WTC11 (cell line): Measurements from ENCODE around the gene BOLA3. TPM values are rescaled to one million over a fixed set of nuclear protein-coding genes. Genes with fewer than 3 reads are reported as not detected.

Experiments
- ATAC-seq: fragments of 200-7000 bp; cut with Tn5 transposase; 2 replicates; pipeline ENCODE4 v1.10.0; 2021; ENCODE audit warnings: mild to moderate bottlenecking, moderate library complexity
- CTCF ChIA-PET: fragments of 300-600 bp; sonication (Branson Sonifier 250); formaldehyde crosslinking; loops from one replicate; lab custom pipeline; 2021; ENCODE audit warnings: antibody characterized with exemption; lab: Charles Lee
- POLR2A ChIA-PET: fragments of 350-600 bp; sonication (Branson Sonifier 250); formaldehyde crosslinking; loops from one replicate; lab custom pipeline; 2021; ENCODE audit warnings: antibody characterized with exemption; lab: Charles Lee
- DNase-seq: peaks from one replicate; pipeline ENCODE4 v3.0.0; 2021; ENCODE audit warnings: low spot score
- H3K27ac Mint-ChIP-seq: 2 replicates; pipeline ENCODE4 v1.8.0; 2021; ENCODE audit warnings: mixed read lengths
- H3K27me3 Mint-ChIP-seq: 2 replicates; pipeline ENCODE4 v1.8.0; 2021; ENCODE audit warnings: low read depth, mild to moderate bottlenecking, moderate library complexity, mixed read lengths
- H3K36me3 Mint-ChIP-seq: 2 replicates; pipeline ENCODE4 v1.8.0; 2021; ENCODE audit warnings: mixed read lengths
- H3K4me1 Mint-ChIP-seq: 2 replicates; pipeline ENCODE4 v1.8.0; 2022; ENCODE audit warnings: mixed read lengths
- H3K4me3 Mint-ChIP-seq: 2 replicates; pipeline ENCODE4 v1.8.0; 2021; ENCODE audit warnings: mild to moderate bottlenecking, moderate library complexity, mixed read lengths
- H3K9me3 Mint-ChIP-seq: 2 replicates; pipeline ENCODE4 v1.8.0; 2021; ENCODE audit warnings: mixed read lengths
- ATF1 ChIP-seq: sonication (generic); formaldehyde crosslinking; IDR thresholded peaks from 2 replicates; pipeline ENCODE4 v1.8.1; 2023; ENCODE audit warnings: mild to moderate bottlenecking, moderate library complexity, missing genetic modification reagents
- CBFB ChIP-seq: sonication (generic); formaldehyde crosslinking; IDR thresholded peaks from 2 replicates; pipeline ENCODE4 v1.8.1; 2022; ENCODE audit warnings: mild to moderate bottlenecking, low read depth, missing genetic modification reagents
- ELF4 ChIP-seq: sonication (generic); formaldehyde crosslinking; IDR thresholded peaks from 2 replicates; pipeline ENCODE4 v1.8.1; 2022; ENCODE audit warnings: low read depth, mild to moderate bottlenecking, moderate library complexity, missing genetic modification reagents
- EMX1 ChIP-seq: fragments of 250-450 bp; sonication (Bioruptor Pico); IDR thresholded peaks from 2 replicates; pipeline ENCODE4 v1.8.0; 2021; ENCODE audit warnings: mild to moderate bottlenecking
- ESRRA ChIP-seq: sonication (generic); formaldehyde crosslinking; IDR thresholded peaks from 2 replicates; pipeline ENCODE4 v1.8.1; 2022; ENCODE audit warnings: mild to moderate bottlenecking, missing genetic modification reagents, borderline replicate concordance
- ETV6 ChIP-seq: sonication (generic); formaldehyde crosslinking; IDR thresholded peaks from 2 replicates; pipeline ENCODE4 v1.8.1; 2022; ENCODE audit warnings: mild to moderate bottlenecking, missing genetic modification reagents
- GTF2I ChIP-seq: fragments of 250-450 bp; sonication (Bioruptor Pico); conservative IDR thresholded peaks from 2 replicates; pipeline ENCODE4 v1.4.0; 2021; ENCODE audit warnings: mild to moderate bottlenecking
- HMGA2 ChIP-seq: fragments of 250-450 bp; sonication (Bioruptor Pico); IDR thresholded peaks from 2 replicates; pipeline ENCODE4 v1.4.0; 2021; ENCODE audit warnings: mild to moderate bottlenecking, moderate library complexity
- NFYB ChIP-seq: sonication (generic); formaldehyde crosslinking; conservative IDR thresholded peaks from 2 replicates; pipeline ENCODE4 v1.8.0; 2022; ENCODE audit warnings: low read depth, missing genetic modification reagents
- PRRX2 ChIP-seq: fragments of 250-450 bp; sonication (Bioruptor Pico); IDR thresholded peaks from 2 replicates; pipeline ENCODE4 v1.8.0; 2021; ENCODE audit warnings: mild to moderate bottlenecking
- SP1 ChIP-seq: sonication (generic); formaldehyde crosslinking; conservative IDR thresholded peaks from 2 replicates; pipeline ENCODE4 v1.8.1; 2022; ENCODE audit warnings: missing genetic modification reagents
- USF1 ChIP-seq: sonication (generic); formaldehyde crosslinking; IDR thresholded peaks from 2 replicates; pipeline ENCODE4 v1.8.0; 2022; ENCODE audit warnings: mild to moderate bottlenecking, missing genetic modification reagents
- ZNF219 ChIP-seq: sonication (generic); formaldehyde crosslinking; IDR thresholded peaks from 2 replicates; pipeline ENCODE4 v1.8.0; 2023; ENCODE audit warnings: missing genetic modification reagents, mild to moderate bottlenecking, borderline replicate concordance
- ZNF416 ChIP-seq: fragments of 250-450 bp; sonication (Bioruptor Pico); IDR thresholded peaks from 2 replicates; pipeline ENCODE4 v1.9.0; 2021; ENCODE audit warnings: mild to moderate bottlenecking, inconsistent platforms
- total RNA-seq: library from RNA; stranded (reverse); gene quantifications from 3 replicates; pipeline ENCODE4 v1.2.3, GENCODE V29; 2021
- TF ChIP-seq, protein P1 (sequence below): sonication (generic); formaldehyde crosslinking; IDR thresholded peaks from 2 replicates; pipeline ENCODE4 v1.8.1; 2023; ENCODE audit warnings: mild to moderate bottlenecking, missing genetic modification reagents, moderate library complexity
- TF ChIP-seq, protein P2 (sequence below): sonication (generic); formaldehyde crosslinking; IDR thresholded peaks from 2 replicates; pipeline ENCODE4 v1.8.0; 2023; ENCODE audit warnings: missing genetic modification reagents, mild to moderate bottlenecking, borderline replicate concordance
- TF ChIP-seq, protein P3 (sequence below): sonication (generic); formaldehyde crosslinking; IDR thresholded peaks from 2 replicates; pipeline ENCODE4 v1.8.0; 2022; ENCODE audit warnings: mild to moderate bottlenecking, missing genetic modification reagents
- TF ChIP-seq, protein P4 (sequence below): fragments of 250-450 bp; sonication (Bioruptor Pico); IDR thresholded peaks from 2 replicates; pipeline ENCODE4 v1.9.0; 2021; ENCODE audit warnings: mild to moderate bottlenecking
- TF ChIP-seq, protein P5 (sequence below): fragments of 250-450 bp; sonication (Bioruptor Pico); IDR thresholded peaks from 2 replicates; pipeline ENCODE4 v1.9.0; 2021; ENCODE audit warnings: mild to moderate bottlenecking
- TF ChIP-seq, protein P6 (sequence below): sonication (generic); formaldehyde crosslinking; IDR thresholded peaks from 2 replicates; pipeline ENCODE4 v1.8.1; 2023; ENCODE audit warnings: mild to moderate bottlenecking, missing genetic modification reagents

The BOLA3 gene
- total RNA-seq, 1 experiment from 2014 or later, result 58.2 TPM

- ChIA-PET POLR2A (no interaction called here), CTCF (no interaction called here)
- peaks cover 7% of the 10 kb centered on the region for H3K4me1 Mint-ChIP-seq
- no peak overlapping the region for H3K27ac Mint-ChIP-seq
- H3K27me3 Mint-ChIP-seq, result no peaks in the 10 kb centered on the region
- TF ChIP-seq ATF1, result no peak
- TF ChIP-seq, protein P1, sequence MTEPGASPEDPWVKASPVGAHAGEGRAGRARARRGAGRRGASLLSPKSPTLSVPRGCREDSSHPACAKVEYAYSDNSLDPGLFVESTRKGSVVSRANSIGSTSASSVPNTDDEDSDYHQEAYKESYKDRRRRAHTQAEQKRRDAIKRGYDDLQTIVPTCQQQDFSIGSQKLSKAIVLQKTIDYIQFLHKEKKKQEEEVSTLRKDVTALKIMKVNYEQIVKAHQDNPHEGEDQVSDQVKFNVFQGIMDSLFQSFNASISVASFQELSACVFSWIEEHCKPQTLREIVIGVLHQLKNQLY (CRISPR knock-in tag), result no peak
- H3K9me3 Mint-ChIP-seq, result no peaks in the 10 kb centered on the region
- H3K36me3 Mint-ChIP-seq, result peaks cover 31% of the 10 kb centered on the region
- ATAC-seq, result no peak
- DNase-seq, result no peak
- H3K4me3 Mint-ChIP-seq, result no peak overlapping the region
Observed at GRCh38 chr2:74095632-74096031, 52.1 kb downstream of the BOLA3 start.

DNA sequence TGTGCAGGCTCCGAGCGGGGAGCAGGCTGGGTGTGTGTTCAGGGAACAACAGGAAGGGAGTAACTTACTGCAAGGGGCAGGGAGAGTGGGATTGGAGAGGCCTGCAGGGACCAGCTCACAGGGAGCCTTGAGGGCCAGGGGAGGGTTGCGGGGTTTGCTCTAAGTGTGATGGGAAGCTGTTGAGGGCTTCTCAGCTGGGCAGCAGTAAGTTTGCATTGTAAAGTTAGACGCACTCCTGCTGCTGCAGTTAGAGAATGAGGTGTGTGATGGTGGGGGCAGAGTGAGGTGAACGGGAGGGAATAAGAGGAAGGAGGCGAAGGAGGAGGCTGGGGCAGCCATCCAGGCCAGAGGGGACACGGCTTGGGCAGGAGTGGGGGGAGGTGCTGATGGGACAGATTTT is 53.4 kb downstream of the BOLA3 start:
- no peaks in the 10 kb centered on the region for H3K9me3 Mint-ChIP-seq
- no peak overlapping the region for H3K4me3 Mint-ChIP-seq
- TF ChIP-seq CBFB (CRISPR knock-in tag) (no peak), ELF4 (CRISPR knock-in tag) (no peak), ZNF416 (no peak), ZNF219 (no peak), ETV6 (no peak), SP1 (CRISPR knock-in tag) (no peak), HMGA2 (CRISPR knock-in tag) (no peak), EMX1 (CRISPR knock-in tag) (no peak), GTF2I (CRISPR knock-in tag) (no peak), NFYB (CRISPR knock-in tag) (no peak), PRRX2 (CRISPR knock-in tag) (no peak), USF1 (CRISPR knock-in tag) (no peak), ESRRA (CRISPR knock-in tag) (no peak)
- TF ChIP-seq, protein P2, sequence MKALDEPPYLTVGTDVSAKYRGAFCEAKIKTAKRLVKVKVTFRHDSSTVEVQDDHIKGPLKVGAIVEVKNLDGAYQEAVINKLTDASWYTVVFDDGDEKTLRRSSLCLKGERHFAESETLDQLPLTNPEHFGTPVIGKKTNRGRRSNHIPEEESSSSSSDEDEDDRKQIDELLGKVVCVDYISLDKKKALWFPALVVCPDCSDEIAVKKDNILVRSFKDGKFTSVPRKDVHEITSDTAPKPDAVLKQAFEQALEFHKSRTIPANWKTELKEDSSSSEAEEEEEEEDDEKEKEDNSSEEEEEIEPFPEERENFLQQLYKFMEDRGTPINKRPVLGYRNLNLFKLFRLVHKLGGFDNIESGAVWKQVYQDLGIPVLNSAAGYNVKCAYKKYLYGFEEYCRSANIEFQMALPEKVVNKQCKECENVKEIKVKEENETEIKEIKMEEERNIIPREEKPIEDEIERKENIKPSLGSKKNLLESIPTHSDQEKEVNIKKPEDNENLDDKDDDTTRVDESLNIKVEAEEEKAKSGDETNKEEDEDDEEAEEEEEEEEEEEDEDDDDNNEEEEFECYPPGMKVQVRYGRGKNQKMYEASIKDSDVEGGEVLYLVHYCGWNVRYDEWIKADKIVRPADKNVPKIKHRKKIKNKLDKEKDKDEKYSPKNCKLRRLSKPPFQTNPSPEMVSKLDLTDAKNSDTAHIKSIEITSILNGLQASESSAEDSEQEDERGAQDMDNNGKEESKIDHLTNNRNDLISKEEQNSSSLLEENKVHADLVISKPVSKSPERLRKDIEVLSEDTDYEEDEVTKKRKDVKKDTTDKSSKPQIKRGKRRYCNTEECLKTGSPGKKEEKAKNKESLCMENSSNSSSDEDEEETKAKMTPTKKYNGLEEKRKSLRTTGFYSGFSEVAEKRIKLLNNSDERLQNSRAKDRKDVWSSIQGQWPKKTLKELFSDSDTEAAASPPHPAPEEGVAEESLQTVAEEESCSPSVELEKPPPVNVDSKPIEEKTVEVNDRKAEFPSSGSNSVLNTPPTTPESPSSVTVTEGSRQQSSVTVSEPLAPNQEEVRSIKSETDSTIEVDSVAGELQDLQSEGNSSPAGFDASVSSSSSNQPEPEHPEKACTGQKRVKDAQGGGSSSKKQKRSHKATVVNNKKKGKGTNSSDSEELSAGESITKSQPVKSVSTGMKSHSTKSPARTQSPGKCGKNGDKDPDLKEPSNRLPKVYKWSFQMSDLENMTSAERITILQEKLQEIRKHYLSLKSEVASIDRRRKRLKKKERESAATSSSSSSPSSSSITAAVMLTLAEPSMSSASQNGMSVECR (CRISPR knock-in tag), result no peak
- TF ChIP-seq, protein P3, sequence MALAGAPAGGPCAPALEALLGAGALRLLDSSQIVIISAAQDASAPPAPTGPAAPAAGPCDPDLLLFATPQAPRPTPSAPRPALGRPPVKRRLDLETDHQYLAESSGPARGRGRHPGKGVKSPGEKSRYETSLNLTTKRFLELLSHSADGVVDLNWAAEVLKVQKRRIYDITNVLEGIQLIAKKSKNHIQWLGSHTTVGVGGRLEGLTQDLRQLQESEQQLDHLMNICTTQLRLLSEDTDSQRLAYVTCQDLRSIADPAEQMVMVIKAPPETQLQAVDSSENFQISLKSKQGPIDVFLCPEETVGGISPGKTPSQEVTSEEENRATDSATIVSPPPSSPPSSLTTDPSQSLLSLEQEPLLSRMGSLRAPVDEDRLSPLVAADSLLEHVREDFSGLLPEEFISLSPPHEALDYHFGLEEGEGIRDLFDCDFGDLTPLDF (CRISPR knock-in tag), result no peak
- TF ChIP-seq, protein P4, sequence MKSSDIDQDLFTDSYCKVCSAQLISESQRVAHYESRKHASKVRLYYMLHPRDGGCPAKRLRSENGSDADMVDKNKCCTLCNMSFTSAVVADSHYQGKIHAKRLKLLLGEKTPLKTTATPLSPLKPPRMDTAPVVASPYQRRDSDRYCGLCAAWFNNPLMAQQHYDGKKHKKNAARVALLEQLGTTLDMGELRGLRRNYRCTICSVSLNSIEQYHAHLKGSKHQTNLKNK (CRISPR knock-in tag), result no peak
- TF ChIP-seq, protein P5, sequence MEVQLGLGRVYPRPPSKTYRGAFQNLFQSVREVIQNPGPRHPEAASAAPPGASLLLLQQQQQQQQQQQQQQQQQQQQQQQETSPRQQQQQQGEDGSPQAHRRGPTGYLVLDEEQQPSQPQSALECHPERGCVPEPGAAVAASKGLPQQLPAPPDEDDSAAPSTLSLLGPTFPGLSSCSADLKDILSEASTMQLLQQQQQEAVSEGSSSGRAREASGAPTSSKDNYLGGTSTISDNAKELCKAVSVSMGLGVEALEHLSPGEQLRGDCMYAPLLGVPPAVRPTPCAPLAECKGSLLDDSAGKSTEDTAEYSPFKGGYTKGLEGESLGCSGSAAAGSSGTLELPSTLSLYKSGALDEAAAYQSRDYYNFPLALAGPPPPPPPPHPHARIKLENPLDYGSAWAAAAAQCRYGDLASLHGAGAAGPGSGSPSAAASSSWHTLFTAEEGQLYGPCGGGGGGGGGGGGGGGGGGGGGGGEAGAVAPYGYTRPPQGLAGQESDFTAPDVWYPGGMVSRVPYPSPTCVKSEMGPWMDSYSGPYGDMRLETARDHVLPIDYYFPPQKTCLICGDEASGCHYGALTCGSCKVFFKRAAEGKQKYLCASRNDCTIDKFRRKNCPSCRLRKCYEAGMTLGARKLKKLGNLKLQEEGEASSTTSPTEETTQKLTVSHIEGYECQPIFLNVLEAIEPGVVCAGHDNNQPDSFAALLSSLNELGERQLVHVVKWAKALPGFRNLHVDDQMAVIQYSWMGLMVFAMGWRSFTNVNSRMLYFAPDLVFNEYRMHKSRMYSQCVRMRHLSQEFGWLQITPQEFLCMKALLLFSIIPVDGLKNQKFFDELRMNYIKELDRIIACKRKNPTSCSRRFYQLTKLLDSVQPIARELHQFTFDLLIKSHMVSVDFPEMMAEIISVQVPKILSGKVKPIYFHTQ (CRISPR knock-in tag), result no peak
- TF ChIP-seq, protein P6, sequence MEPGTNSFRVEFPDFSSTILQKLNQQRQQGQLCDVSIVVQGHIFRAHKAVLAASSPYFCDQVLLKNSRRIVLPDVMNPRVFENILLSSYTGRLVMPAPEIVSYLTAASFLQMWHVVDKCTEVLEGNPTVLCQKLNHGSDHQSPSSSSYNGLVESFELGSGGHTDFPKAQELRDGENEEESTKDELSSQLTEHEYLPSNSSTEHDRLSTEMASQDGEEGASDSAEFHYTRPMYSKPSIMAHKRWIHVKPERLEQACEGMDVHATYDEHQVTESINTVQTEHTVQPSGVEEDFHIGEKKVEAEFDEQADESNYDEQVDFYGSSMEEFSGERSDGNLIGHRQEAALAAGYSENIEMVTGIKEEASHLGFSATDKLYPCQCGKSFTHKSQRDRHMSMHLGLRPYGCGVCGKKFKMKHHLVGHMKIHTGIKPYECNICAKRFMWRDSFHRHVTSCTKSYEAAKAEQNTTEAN (CRISPR knock-in tag), result no peak
- peaks cover 7% of the 10 kb centered on the region for H3K4me1 Mint-ChIP-seq
- peak overlapping the region; percentile 6 for H3K27ac Mint-ChIP-seq
- H3K27me3 Mint-ChIP-seq, result no peaks in the 10 kb centered on the region
- H3K36me3 Mint-ChIP-seq, result peaks cover 26% of the 10 kb centered on the region
- DNase-seq, result no peak
- POLR2A ChIA-PET, result no interaction called here
- CTCF ChIA-PET, result no interaction called here
- no peak for ATAC-seq
